Chondrocyte (in vitro differentiated cells): ENCODE results near the gene ZNF132. TPM values are rescaled to one million over a fixed set of nuclear protein-coding genes. Genes with fewer than 3 reads are reported as not detected.
A peak's percentile ranks its signal among the peaks of the same experiment; 100 is the strongest.

Experiments
- DNase-seq: peaks from one replicate; pipeline ENCODE4 v3.0.0; 2021; ENCODE audit warnings: mixed read lengths, low spot score
- H3K27ac Mint-ChIP-seq: one replicate; pipeline ENCODE4 v1.8.0; 2021; ENCODE audit warnings: mild to moderate bottlenecking, moderate library complexity, mixed read lengths; ENCODE audit not compliant: unreplicated experiment
- H3K27me3 Mint-ChIP-seq: 2 replicates; pipeline ENCODE4 v1.8.0; 2021; ENCODE audit warnings: low read depth, mixed read lengths
- H3K36me3 Mint-ChIP-seq: 2 replicates; pipeline ENCODE4 v1.8.0; 2021; ENCODE audit warnings: low read depth, mixed read lengths
- H3K4me1 Mint-ChIP-seq: 2 replicates; pipeline ENCODE4 v1.8.0; 2021; ENCODE audit warnings: low read depth, mild to moderate bottlenecking, mixed read lengths
- H3K4me3 Mint-ChIP-seq: one replicate; pipeline ENCODE4 v1.8.0; 2021; ENCODE audit warnings: mild to moderate bottlenecking, moderate library complexity, mixed read lengths; ENCODE audit not compliant: unreplicated experiment
- H3K9me3 Mint-ChIP-seq: 2 replicates; pipeline ENCODE4 v1.8.0; 2021; ENCODE audit warnings: low read depth, mixed read lengths
- CTCF ChIP-seq: fragments of 200-600 bp; sonication (generic); IDR thresholded peaks from 2 replicates; pipeline ENCODE4 v1.5.0; 2021; ENCODE audit warnings: antibody characterized with exemption, mild to moderate bottlenecking, moderate library complexity
- total RNA-seq: library from RNA; stranded (reverse); gene quantifications from 3 replicates; pipeline ENCODE4 v1.2.1, GENCODE V29; 2021

ZNF132 gene
- total RNA-seq, 1 donor from 2014 or later = 1.8 TPM

GRCh38 chr19:58480481-58480830, 40.5 kb upstream of the ZNF132 start:
- no peak for TF ChIP-seq CTCF
- Mint-ChIP-seq H3K9me3 (no peaks in the 10 kb centered on the region), H3K27me3 (no peaks in the 10 kb centered on the region), H3K4me1 (peaks cover 16% of the 10 kb centered on the region), H3K27ac (no peak overlapping the region), H3K4me3 (no peak overlapping the region), H3K36me3 (peaks cover 2% of the 10 kb centered on the region)
- DNase-seq = no peak

- no peak overlapping the region for H3K27ac Mint-ChIP-seq
- peaks cover 22% of the 10 kb centered on the region for H3K4me1 Mint-ChIP-seq
- H3K36me3 Mint-ChIP-seq = peaks cover 2% of the 10 kb centered on the region
- no peak for DNase-seq
- H3K27me3 Mint-ChIP-seq = no peaks in the 10 kb centered on the region
- no peak for TF ChIP-seq CTCF
- H3K4me3 Mint-ChIP-seq = no peak overlapping the region
- H3K9me3 Mint-ChIP-seq = no peaks in the 10 kb centered on the region
Observed at GRCh38 chr19:58479736-58480480, 40.0 kb upstream of the ZNF132 start.

- no peak overlapping the region for H3K4me3 Mint-ChIP-seq
- peaks cover 2% of the 10 kb centered on the region for H3K36me3 Mint-ChIP-seq
- no peaks in the 10 kb centered on the region for H3K27me3 Mint-ChIP-seq
- H3K9me3 Mint-ChIP-seq = no peaks in the 10 kb centered on the region
- peak overlapping the region; percentile 33 for H3K27ac Mint-ChIP-seq
- no peak for DNase-seq
- H3K4me1 Mint-ChIP-seq = peaks cover 28% of the 10 kb centered on the region
- no peak for TF ChIP-seq CTCF
Observed at GRCh38 chr19:58479303-58479702, 39.4 kb upstream of the ZNF132 start.

GRCh38 chr19:58477871-58478270, 37.9 kb upstream of the ZNF132 start:
- H3K36me3 Mint-ChIP-seq = peaks cover 2% of the 10 kb centered on the region
- H3K9me3 Mint-ChIP-seq = no peaks in the 10 kb centered on the region
- no peak for TF ChIP-seq CTCF
- H3K27ac Mint-ChIP-seq = no peak overlapping the region
- peaks cover 24% of the 10 kb centered on the region for H3K4me1 Mint-ChIP-seq
- H3K27me3 Mint-ChIP-seq = no peaks in the 10 kb centered on the region
- DNase-seq = no peak
- H3K4me3 Mint-ChIP-seq = no peak overlapping the region

GRCh38 chr19:58477130-58477529, 37.2 kb upstream of the ZNF132 start:
- H3K9me3 Mint-ChIP-seq = no peaks in the 10 kb centered on the region
- H3K27me3 Mint-ChIP-seq = no peaks in the 10 kb centered on the region
- H3K4me1 Mint-ChIP-seq = peaks cover 24% of the 10 kb centered on the region
- DNase-seq = no peak
- peak overlapping the region; percentile 86 for H3K4me3 Mint-ChIP-seq
- no peak for TF ChIP-seq CTCF
- H3K36me3 Mint-ChIP-seq = peaks cover 2% of the 10 kb centered on the region
- peak overlapping the region; percentile 85 for H3K27ac Mint-ChIP-seq
